Measurements from ENCODE around the gene DNAJC18. TPM values are rescaled to one million over a fixed set of nuclear protein-coding genes. Genes with fewer than 3 reads are reported as not detected.

DNAJC18 gene
- total and polyA plus RNA-seq, 2 of the 4 experiments (the other 2 are of a cell fraction), result 8.5 to 11.1 TPM

DNA sequence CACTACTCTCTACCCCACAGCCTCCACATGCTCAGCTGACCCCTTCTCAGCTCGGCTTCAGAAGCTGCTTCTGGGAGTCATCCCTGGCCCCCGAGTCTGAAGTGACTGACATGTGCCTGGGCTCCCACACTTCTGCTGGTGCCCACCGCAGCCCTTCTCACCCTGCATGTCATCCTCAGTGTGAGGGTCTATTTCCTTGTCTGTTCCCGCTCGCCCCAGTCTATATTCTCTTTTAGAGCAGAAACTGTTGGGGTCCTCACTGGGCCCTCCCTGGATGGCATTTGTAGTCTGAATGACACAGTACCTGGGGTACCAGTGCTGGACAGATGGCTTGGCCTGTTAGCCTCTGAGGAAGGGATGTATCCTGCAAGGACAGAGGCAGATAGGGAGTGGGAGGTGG is 17.9 kb upstream of the DNAJC18 start:
- H2AK5ac ChIP-seq (ENCODE audit: low read depth, low read length), result peak overlapping the region; percentile 64; the same call in 1 of the 2 replicates
- H3K23ac ChIP-seq (ENCODE audit: low read depth, low read length), result no peak overlapping the region
- TF ChIP-seq SMC3 (IDR thresholded peaks at IDR 0.05; ENCODE audit: low read depth, low read length), result no peak
- TF ChIP-seq BHLHE40 (IDR thresholded peaks at IDR 0.05; ENCODE audit: low read depth, low read length), result no peak
- TF ChIP-seq, protein P1, sequence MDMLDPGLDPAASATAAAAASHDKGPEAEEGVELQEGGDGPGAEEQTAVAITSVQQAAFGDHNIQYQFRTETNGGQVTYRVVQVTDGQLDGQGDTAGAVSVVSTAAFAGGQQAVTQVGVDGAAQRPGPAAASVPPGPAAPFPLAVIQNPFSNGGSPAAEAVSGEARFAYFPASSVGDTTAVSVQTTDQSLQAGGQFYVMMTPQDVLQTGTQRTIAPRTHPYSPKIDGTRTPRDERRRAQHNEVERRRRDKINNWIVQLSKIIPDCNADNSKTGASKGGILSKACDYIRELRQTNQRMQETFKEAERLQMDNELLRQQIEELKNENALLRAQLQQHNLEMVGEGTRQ (IDR thresholded peaks at IDR 0.05; ENCODE audit: low read depth, low read length), result no peak
- TF ChIP-seq MAZ (IDR thresholded peaks at IDR 0.05; ENCODE audit: borderline replicate concordance, low read depth, low read length), result no peak
- no peak for TF ChIP-seq FOS (IDR thresholded peaks at IDR 0.05; ENCODE audit: low read depth, low read length)
- no peak for TF ChIP-seq CEBPB (IDR thresholded peaks at IDR 0.05; ENCODE audit: low read depth, low read length)
- TF ChIP-seq MAFK (IDR thresholded peaks at IDR 0.05; ENCODE audit: low read depth, low read length), result no peak
- TF ChIP-seq CHD1 (IDR thresholded peaks at IDR 0.05; ENCODE audit: low read depth, low read length), result no peak
- TF ChIP-seq RCOR1 (IDR thresholded peaks at IDR 0.05; ENCODE audit: insufficient replicate concordance, low read length), result no peak
- no peak for TF ChIP-seq ELK1 (IDR thresholded peaks at IDR 0.05; ENCODE audit: borderline replicate concordance, low read depth, low read length)
- TF ChIP-seq RFX5 (IDR thresholded peaks at IDR 0.05; ENCODE audit: low read depth, low read length), result no peak
- no peak for TF ChIP-seq RAD21 (IDR thresholded peaks at IDR 0.05; ENCODE audit: low read length)
- TF ChIP-seq, protein P2, sequence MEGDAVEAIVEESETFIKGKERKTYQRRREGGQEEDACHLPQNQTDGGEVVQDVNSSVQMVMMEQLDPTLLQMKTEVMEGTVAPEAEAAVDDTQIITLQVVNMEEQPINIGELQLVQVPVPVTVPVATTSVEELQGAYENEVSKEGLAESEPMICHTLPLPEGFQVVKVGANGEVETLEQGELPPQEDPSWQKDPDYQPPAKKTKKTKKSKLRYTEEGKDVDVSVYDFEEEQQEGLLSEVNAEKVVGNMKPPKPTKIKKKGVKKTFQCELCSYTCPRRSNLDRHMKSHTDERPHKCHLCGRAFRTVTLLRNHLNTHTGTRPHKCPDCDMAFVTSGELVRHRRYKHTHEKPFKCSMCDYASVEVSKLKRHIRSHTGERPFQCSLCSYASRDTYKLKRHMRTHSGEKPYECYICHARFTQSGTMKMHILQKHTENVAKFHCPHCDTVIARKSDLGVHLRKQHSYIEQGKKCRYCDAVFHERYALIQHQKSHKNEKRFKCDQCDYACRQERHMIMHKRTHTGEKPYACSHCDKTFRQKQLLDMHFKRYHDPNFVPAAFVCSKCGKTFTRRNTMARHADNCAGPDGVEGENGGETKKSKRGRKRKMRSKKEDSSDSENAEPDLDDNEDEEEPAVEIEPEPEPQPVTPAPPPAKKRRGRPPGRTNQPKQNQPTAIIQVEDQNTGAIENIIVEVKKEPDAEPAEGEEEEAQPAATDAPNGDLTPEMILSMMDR (conservative IDR thresholded peaks at IDR 0.05; ENCODE audit: low read depth, low read length), result no peak
- TF ChIP-seq MXI1 (IDR thresholded peaks at IDR 0.05; ENCODE audit: borderline replicate concordance, low read depth, low read length), result no peak
- TF ChIP-seq NFE2L2 (IDR thresholded peaks at IDR 0.05; ENCODE audit: low read depth, low read length), result no peak
- no peak for ATAC-seq (ENCODE audit: low read depth)
- no peaks in the 10 kb centered on the region for H4K20me1 ChIP-seq (ENCODE audit: insufficient read depth, low read length)
- H2BK5ac ChIP-seq (ENCODE audit: low read depth, low read length, poor library complexity, severe bottlenecking), result no peak overlapping the region
- POLR2A ChIA-PET (ENCODE audit: unreplicated experiment), result no interaction called here
- no peak overlapping the region for H3K27ac ChIP-seq (ENCODE audit: insufficient read depth, low read length)
- no peak overlapping the region; the same call in 1 of the 2 replicates for H2BK120ac ChIP-seq (ENCODE audit: low read depth, low read length)
- no peaks in the 10 kb centered on the region; a peak in 1 of 4 replicates for H3K79me1 ChIP-seq (ENCODE audit: low read depth in 1 of 2, low read length in 2 of 2)
- intact Hi-C loops (cut with micrococcal nuclease), result no loop called here
- H3K9me3 ChIP-seq (ENCODE audit: control insufficient read depth, insufficient read depth, low read length), result no peaks in the 10 kb centered on the region
- WGBS, 2 experiments (ENCODE audit: extremely low coverage in 2 of 2, insufficient read length in 1 of 2), result 93% methylated on average over 5 of the region's 5 CpGs; no CpG with 5 or more reads in 1 of the 2 experiments
- no peak overlapping the region for H3K14ac ChIP-seq (replicated peaks; ENCODE audit: low read depth, low read length)
- dilution Hi-C loops (cut with HindIII; ENCODE audit: low sequenced_read_pairs, unreplicated experiment), result no loop called here
- H2BK20ac ChIP-seq (ENCODE audit: low read depth, low read length), result peak overlapping the region; percentile 47; the same call in 1 of the 2 replicates
- no peak overlapping the region for H2AK9ac ChIP-seq (replicated peaks; ENCODE audit: low read depth, low read length, poor library complexity)
- H3K56ac ChIP-seq (ENCODE audit: extremely low read depth, insufficient read depth, low read length), result no peak overlapping the region
- H2BK15ac ChIP-seq (ENCODE audit: low read depth, low read length), result no peak overlapping the region
- H4K91ac ChIP-seq (ENCODE audit: insufficient read depth, low read depth, low read length), result no peak overlapping the region
- H2AFZ ChIP-seq (replicated peaks; ENCODE audit: low read length, poor library complexity), result no peak overlapping the region
- CTCF ChIA-PET, result interaction anchor here (1.2 kb wide), 1 partner anchor 12 kb away, joined by 3 read pairs; no protein-coding TSS in a partner anchor
- DNase-seq, result no peak
- no peaks in the 10 kb centered on the region for H3K27me3 ChIP-seq (ENCODE audit: control insufficient read depth, insufficient read depth, low read length)
- no peaks in the 10 kb centered on the region for H3K36me3 ChIP-seq (ENCODE audit: control insufficient read depth, insufficient read depth, low read length)
- in situ Hi-C loops (cut with MboI; ENCODE audit: low sequenced_read_pairs), result no loop called here
- no peak overlapping the region for H3K4me3 ChIP-seq (ENCODE audit: insufficient read depth, low read depth, low read length)
- H3K9ac ChIP-seq (ENCODE audit: low read depth, low read length), result no peak overlapping the region
- no peak overlapping the region for H3K4me2 ChIP-seq (ENCODE audit: low read depth, low read length)
- H4K8ac ChIP-seq (ENCODE audit: low read depth in 2 of 2, low read length in 2 of 2), result no peak overlapping the region
- no peak overlapping the region for H3K18ac ChIP-seq (ENCODE audit: low read depth, low read length)
- H4K5ac ChIP-seq (ENCODE audit: low read depth, low read length), result no peak overlapping the region
- no peak overlapping the region for H3K4ac ChIP-seq (ENCODE audit: low read depth, low read length)
- peaks cover 35% of the 10 kb centered on the region for H3K9me1 ChIP-seq (ENCODE audit: insufficient read depth, low read length)
- peaks cover 17% of the 10 kb centered on the region for H3K4me1 ChIP-seq (ENCODE audit: control insufficient read depth, insufficient read depth, low read length)
- BruUV-seq (replicated peaks), result no TSS peak
